ENCODE measurements around the gene ZP2. TPM values are rescaled to one million over a fixed set of nuclear protein-coding genes. Genes with fewer than 3 reads are reported as not detected.
"Not testable (repeated sequence)": the region's sequence is repeated elsewhere in the genome, so short reads cannot be mapped to it uniquely, and the experiment has no call there.

The ZP2 gene
- total RNA-seq, 4 donors from 2014 or later, result not detected

DNA sequence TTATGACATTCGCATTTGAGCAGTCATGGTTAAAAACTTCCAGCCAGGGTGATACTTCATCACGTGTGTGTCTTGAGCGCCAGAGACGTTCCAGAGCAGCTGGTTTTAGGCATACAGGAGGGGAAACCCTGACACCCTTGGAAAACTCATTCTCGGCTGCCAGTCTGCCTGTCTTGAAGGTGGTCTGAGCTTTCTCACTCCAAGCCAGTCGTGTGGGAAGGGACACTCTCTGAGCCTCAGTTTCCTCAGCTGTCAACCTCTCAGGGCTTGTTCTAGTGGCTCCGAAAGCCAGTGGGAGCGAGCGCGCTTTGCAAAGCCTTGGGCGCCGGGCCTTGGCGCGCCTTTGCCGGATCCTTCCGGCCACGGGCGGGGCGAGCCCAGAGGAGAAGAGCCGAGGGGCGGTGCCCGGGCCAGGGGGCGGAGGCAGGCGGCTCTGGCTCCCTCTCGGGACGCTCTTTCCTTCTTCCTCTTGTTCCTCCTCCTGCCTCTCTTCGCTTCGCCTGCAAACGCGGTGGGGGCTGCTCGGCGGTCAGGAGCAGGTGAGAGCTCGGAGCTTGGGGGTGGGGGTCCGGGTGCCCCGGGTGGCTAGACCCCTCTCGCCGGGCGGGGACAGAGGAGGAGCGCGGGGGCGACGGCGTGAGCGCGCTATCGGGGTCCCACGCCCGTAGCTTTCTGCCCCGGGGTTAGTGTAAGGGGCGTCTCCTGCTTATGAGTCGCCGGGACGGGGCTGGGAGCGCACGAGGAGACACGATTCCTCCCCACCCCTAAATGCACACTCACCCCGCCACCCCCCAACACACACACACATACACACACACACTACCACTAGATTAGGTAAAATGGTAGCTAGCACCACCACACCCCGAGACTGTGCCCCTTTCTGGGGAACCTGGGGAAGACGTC is 52.9 kb downstream of the ZP2 start, which contains the start of gene LDAF1:
Gene LDAF1 (plus strand): TSS at position 467 of the 903 bp plus-strand sequence. CDS start 2,509 bp downstream, outside the sequence.
- ATAC-seq (peak; percentile 82), DNase-seq (peak; percentile 64 to 75)
- Histone ChIP-seq H3K27ac (peak within 1 kb of the TSS; percentile 81 to 95 (median 92)), H3K4me1 (peaks cover 35 to 59% of the 10 kb centered on the region in 2 donors), H3K27me3 (no peaks in the 10 kb centered on the region), H3K9me3 (no peaks in the 10 kb centered on the region), H3K36me3 (no peaks in the 10 kb centered on the region), H3K4me3 (peak within 1 kb of the TSS; percentile 77 to 96 (median 86))
- peak; percentile 52 to 67 for TF ChIP-seq POLR2A (IDR thresholded peaks at IDR 0.05)
- TF ChIP-seq, protein P1, sequence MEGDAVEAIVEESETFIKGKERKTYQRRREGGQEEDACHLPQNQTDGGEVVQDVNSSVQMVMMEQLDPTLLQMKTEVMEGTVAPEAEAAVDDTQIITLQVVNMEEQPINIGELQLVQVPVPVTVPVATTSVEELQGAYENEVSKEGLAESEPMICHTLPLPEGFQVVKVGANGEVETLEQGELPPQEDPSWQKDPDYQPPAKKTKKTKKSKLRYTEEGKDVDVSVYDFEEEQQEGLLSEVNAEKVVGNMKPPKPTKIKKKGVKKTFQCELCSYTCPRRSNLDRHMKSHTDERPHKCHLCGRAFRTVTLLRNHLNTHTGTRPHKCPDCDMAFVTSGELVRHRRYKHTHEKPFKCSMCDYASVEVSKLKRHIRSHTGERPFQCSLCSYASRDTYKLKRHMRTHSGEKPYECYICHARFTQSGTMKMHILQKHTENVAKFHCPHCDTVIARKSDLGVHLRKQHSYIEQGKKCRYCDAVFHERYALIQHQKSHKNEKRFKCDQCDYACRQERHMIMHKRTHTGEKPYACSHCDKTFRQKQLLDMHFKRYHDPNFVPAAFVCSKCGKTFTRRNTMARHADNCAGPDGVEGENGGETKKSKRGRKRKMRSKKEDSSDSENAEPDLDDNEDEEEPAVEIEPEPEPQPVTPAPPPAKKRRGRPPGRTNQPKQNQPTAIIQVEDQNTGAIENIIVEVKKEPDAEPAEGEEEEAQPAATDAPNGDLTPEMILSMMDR (IDR thresholded peaks at IDR 0.05 in 4 of 5, conservative IDR thresholded peaks at IDR 0.05 in 1 of 5), result no peak
- in situ Hi-C loops (cut with MboI; ENCODE audit: low sequenced_read_pairs in 4 of 4), result loop anchor here in 1 of 4 donors (5.0 to 25.0 kb wide), 3 partner anchors 139 to 1166 kb away; no protein-coding TSS in a partner anchor
- intact Hi-C loops (cut with DNase I; ENCODE audit: low total_unique reads), result loop anchor here (1.0 to 10.0 kb wide), 2 partner anchors 142 to 396 kb away; no protein-coding TSS in a partner anchor

DNA sequence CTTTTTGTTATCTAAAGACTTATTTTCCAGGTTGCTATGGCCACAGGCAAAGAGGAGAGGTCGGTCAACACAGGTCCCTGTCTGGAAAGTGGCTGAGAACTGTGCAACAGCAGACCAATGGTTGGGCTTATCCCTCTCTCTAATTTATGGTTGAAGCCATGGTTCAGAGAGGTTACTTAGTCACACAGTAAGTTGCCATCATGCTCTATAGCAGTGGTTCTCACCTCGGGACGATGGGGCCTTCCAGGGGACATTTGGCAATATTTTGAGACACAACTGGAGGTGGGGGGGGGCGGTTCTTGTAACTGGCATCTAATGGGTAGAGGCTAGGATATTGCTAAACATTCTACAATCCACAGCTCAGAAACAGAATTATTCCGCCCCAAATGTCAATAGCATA is 53.7 kb downstream of the ZP2 start:
- peak overlapping the region; percentile 81 to 95 (median 92) for H3K27ac ChIP-seq
- ATAC-seq (no peak), DNase-seq (no peak)
- H3K9me3 ChIP-seq, result no peaks in the 10 kb centered on the region
- TF ChIP-seq POLR2A (IDR thresholded peaks at IDR 0.05), result no peak
- TF ChIP-seq, protein P1 (IDR thresholded peaks at IDR 0.05 in 4 of 5, conservative IDR thresholded peaks at IDR 0.05 in 1 of 5), result no peak
- peaks cover 26 to 51% of the 10 kb centered on the region in 2 donors for H3K4me1 ChIP-seq
- H3K36me3 ChIP-seq, result no peaks in the 10 kb centered on the region
- in situ Hi-C loops (cut with MboI; ENCODE audit: low sequenced_read_pairs in 4 of 4), result loop anchor here in 1 of 4 donors (5.0 to 25.0 kb wide), 3 partner anchors 140 to 1167 kb away; no protein-coding TSS in a partner anchor
- no peaks in the 10 kb centered on the region for H3K27me3 ChIP-seq
- H3K4me3 ChIP-seq, result peak overlapping the region in 2 of 4 donors; percentile 86 to 87
- intact Hi-C loops (cut with DNase I; ENCODE audit: low total_unique reads), result loop anchor here (1.0 to 10.0 kb wide), 2 partner anchors 143 to 397 kb away; no protein-coding TSS in a partner anchor

DNA sequence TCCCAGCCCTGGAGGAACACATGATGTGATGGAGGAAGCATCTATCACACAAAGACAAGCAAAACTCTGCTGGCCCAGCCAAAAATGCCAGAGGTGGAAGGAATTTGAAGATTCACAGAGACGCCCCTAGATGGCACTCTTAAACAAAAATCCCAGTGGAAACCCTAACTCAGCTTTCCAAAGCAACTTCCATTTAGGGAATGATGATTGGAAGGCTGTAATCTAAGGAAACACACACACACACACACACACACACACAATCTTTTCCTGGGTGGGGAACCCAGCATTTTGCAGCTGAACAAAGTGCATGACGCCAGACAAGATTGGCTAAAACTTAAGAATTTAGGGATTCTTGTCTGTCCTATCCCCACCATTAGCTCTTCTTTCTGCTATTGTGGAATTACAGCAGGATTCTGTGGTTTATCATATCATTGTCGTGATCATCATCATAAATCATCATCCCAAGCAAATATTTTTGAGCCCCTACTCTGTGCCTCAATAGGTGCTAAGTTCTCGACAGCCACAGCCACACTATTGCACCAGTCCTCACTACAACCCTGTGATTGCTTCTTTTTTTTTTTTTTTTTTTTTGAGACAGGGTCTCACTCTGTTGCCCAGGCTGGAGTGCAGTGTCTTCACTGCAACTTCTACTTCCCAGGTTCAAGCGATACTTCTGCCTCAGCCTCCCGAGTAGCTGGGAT is 54.5 kb downstream of the ZP2 start:
- no peak overlapping the region for H3K4me3 ChIP-seq
- in situ Hi-C loops (cut with MboI; ENCODE audit: low sequenced_read_pairs in 4 of 4), result loop anchor here in 1 of 4 donors (5.0 to 25.0 kb wide), 3 partner anchors 140 to 1168 kb away; no protein-coding TSS in a partner anchor
- DNase-seq (no peak), ATAC-seq (no peak)
- peaks cover 19 to 44% of the 10 kb centered on the region in 2 donors for H3K4me1 ChIP-seq
- intact Hi-C loops (cut with DNase I; ENCODE audit: low total_unique reads), result loop anchor here (10.0 kb wide), 1 partner anchor 398 kb away; no protein-coding TSS in a partner anchor
- TF ChIP-seq, protein P1 (IDR thresholded peaks at IDR 0.05 in 4 of 5, conservative IDR thresholded peaks at IDR 0.05 in 1 of 5), result peak; percentile 39 to 62 (median 54)
- no peak for TF ChIP-seq POLR2A (IDR thresholded peaks at IDR 0.05)
- no peak overlapping the region for H3K27ac ChIP-seq
- no peaks in the 10 kb centered on the region for H3K27me3 ChIP-seq
- H3K36me3 ChIP-seq, result no peaks in the 10 kb centered on the region
- H3K9me3 ChIP-seq, result no peaks in the 10 kb centered on the region

DNA sequence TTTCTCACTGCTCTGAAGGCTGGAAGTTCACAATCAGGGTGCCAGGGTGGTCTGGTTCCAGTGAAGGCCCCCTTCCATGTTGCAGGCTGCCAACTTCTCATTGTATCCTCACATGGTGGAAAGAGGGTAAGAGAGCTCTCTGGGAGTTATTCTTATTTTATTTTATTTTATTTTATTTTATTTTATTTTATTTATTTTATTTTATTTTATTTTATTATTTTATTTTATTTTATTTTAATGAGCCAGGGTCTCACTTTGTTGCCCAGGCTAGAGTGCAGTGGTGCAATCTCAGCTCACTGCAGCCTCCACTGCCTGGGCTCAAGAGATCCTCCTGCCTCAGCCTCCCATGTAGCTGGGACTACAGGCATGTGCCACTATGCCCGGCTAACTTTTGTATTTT is 55.4 kb downstream of the ZP2 start:
- peaks cover 13 to 35% of the 10 kb centered on the region in 2 donors for H3K4me1 ChIP-seq
- DNase-seq, H3K27me3 ChIP-seq, H3K4me3 ChIP-seq, H3K27ac ChIP-seq, ATAC-seq, H3K9me3 ChIP-seq, H3K36me3 ChIP-seq: not testable (repeated sequence)
- in situ Hi-C loops (cut with MboI; ENCODE audit: low sequenced_read_pairs in 4 of 4), result loop anchor here in 1 of 4 donors (5.0 to 25.0 kb wide), 3 partner anchors 141 to 1169 kb away; no protein-coding TSS in a partner anchor
- intact Hi-C loops (cut with DNase I; ENCODE audit: low total_unique reads), result loop anchor here (10.0 kb wide), 1 partner anchor 399 kb away; no protein-coding TSS in a partner anchor

DNA sequence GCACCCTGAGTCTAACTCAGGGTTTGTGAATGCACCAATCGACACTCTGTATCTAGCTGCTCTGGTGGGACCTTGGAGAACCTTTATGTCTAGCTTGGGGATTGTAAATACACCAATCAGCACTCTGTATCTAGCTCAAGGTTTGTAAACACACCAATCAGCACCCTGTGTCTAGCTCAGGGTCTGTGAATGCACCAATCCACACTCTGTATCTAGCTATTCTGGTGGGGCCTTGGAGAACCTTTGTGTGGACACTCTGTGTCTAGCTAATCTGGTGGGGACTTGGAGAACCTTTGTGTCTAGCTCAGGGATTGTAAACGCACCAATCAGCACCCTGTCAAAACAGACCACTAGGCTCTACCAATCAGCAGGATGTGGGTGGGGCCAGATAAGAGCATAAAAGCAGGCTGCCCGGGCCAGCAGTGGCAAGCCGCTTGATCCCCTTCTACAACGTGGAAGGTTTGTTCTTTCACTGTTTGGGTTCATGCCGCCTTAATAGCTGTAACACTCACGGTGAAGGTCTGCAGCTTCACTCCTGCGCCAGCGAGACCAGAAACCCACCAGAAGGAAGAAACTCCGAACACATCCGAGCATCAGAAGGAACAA is 58.1 kb downstream of the ZP2 start:
- in situ Hi-C loops (cut with MboI; ENCODE audit: low sequenced_read_pairs in 4 of 4) (loop anchor here in 1 of 4 donors (10.0 to 25.0 kb wide), 2 partner anchors 1034 to 1172 kb away; no protein-coding TSS in a partner anchor), intact Hi-C loops (cut with DNase I; ENCODE audit: low total_unique reads) (loop anchor here (10.0 kb wide), 1 partner anchor 402 kb away; no protein-coding TSS in a partner anchor)
- H3K36me3 ChIP-seq, ATAC-seq, H3K27me3 ChIP-seq, DNase-seq, H3K9me3 ChIP-seq, H3K27ac ChIP-seq, H3K4me3 ChIP-seq: not testable (repeated sequence)
- peaks cover 0 to 12% of the 10 kb centered on the region in 2 donors for H3K4me1 ChIP-seq

DNA sequence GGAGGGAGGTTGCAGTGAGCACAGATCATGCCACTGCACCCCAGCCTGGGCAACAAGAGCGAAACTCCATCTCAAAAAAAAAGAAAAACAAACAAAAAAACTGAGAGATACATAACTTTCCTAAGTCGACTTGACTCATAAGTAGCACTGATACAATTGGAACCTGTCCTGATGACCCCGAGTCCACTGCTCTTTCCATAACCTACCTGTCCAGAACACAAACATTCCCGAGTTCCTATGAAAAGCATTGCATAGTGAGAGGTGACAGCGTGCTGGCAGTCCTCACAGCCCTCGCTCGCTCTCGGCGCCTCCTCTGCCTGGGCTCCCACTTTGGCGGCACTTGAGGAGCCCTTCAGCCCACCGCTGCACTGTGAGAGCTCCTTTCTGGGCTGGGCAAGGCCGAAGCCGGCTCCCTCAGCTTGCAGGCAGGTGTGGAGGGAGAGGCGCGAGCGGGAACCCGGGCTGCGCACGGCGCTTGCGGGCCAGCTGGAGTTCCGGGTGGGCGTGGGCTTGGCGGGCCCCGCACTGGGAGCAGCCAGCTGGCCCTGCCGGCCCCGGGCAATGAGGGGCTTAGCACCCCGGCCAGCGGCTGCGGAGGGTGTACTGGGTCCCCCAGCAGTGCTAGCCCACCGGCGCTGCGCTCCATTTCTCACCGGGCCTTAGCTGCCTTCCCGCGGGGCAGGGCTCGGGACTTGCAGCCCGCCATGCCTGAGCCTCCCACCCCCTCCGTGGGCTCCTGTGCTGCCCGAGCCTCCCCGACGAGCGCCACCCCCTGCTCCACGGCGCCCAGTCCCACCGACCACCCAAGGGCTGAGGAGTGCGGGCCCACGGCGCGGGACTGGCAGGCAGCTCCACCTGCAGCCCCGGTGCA is 59.0 kb downstream of the ZP2 start:
- not testable (repeated sequence) for DNase-seq, H3K27me3 ChIP-seq, H3K4me1 ChIP-seq, ATAC-seq, H3K27ac ChIP-seq, H3K4me3 ChIP-seq, H3K36me3 ChIP-seq, H3K9me3 ChIP-seq
- intact Hi-C loops (cut with DNase I; ENCODE audit: low total_unique reads), result loop anchor here (10.0 kb wide), 1 partner anchor 402 kb away; no protein-coding TSS in a partner anchor
- in situ Hi-C loops (cut with MboI; ENCODE audit: low sequenced_read_pairs in 4 of 4), result loop anchor here in 1 of 4 donors (10.0 to 25.0 kb wide), 2 partner anchors 1035 to 1172 kb away; no protein-coding TSS in a partner anchor

Measured in gastrocnemius medialis (tissue), 4 donors.